ENCODE data around the gene TATDN3.

Gene TATDN3

GRCh38 chr1:212782422-212783154 is 9.1 kb upstream of the TATDN3 start:
- DNase-seq (ENCODE audit: low spot score) = no peak
- in situ Hi-C loops (cut with MboI; ENCODE audit: low sequenced_read_pairs, unreplicated experiment) = loop anchor here (10.0 kb wide), 1 partner anchor 108 kb away; no protein-coding TSS in a partner anchor
- TF ChIP-seq, protein P1, sequence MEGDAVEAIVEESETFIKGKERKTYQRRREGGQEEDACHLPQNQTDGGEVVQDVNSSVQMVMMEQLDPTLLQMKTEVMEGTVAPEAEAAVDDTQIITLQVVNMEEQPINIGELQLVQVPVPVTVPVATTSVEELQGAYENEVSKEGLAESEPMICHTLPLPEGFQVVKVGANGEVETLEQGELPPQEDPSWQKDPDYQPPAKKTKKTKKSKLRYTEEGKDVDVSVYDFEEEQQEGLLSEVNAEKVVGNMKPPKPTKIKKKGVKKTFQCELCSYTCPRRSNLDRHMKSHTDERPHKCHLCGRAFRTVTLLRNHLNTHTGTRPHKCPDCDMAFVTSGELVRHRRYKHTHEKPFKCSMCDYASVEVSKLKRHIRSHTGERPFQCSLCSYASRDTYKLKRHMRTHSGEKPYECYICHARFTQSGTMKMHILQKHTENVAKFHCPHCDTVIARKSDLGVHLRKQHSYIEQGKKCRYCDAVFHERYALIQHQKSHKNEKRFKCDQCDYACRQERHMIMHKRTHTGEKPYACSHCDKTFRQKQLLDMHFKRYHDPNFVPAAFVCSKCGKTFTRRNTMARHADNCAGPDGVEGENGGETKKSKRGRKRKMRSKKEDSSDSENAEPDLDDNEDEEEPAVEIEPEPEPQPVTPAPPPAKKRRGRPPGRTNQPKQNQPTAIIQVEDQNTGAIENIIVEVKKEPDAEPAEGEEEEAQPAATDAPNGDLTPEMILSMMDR (IDR thresholded peaks at IDR 0.05; ENCODE audit: borderline replicate concordance, control extremely low read depth, extremely low read depth, insufficient read depth, missing control alignments) = peak; percentile 54

DNA sequence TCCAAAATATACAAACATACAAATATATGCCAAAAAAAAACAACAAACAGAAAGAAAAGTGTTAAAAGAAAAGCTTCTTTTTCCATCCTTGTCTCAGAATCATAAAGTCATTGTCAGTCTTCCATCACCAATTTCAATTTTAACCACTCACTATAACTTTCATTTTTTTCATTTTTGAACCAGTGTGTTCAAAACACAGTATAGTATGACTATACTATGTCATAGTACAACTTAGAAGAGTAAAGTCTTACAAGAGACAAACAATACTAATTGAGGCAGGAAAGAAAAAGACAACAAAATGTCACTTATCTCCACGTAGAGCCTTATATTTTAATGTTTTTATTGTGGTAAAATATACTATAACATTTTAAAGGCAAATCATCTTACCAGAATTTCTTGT is 7.7 kb upstream of the TATDN3 start:
- TF ChIP-seq, protein P1 (IDR thresholded peaks at IDR 0.05; ENCODE audit: borderline replicate concordance, control extremely low read depth, extremely low read depth, insufficient read depth, missing control alignments) = no peak
- no peak for DNase-seq (ENCODE audit: low spot score)
- in situ Hi-C loops (cut with MboI; ENCODE audit: low sequenced_read_pairs, unreplicated experiment) = loop anchor here (10.0 kb wide), 1 partner anchor 109 kb away; no protein-coding TSS in a partner anchor

DNA sequence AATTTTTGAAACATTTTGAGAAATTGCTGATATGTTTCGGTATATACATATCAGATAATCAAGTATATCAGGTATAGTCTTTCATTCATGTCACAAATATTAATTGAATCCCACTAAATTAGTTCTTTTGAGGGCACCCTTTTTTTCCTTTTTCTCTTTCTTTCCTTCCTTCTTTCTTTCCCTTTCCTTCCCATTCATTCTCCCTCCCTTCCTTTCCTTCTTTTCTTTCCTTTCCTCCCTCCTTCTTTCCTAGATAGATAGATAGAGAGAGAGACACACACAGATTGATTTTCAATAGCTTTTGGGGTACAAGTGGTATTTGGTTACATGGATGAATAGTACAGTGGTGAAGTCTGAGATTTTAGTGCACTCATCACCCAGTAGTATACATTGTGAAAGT is 5.8 kb upstream of the TATDN3 start:
- DNase-seq (ENCODE audit: low spot score) = no peak
- TF ChIP-seq, protein P1 (IDR thresholded peaks at IDR 0.05; ENCODE audit: borderline replicate concordance, control extremely low read depth, extremely low read depth, insufficient read depth, missing control alignments) = no peak
- in situ Hi-C loops (cut with MboI; ENCODE audit: low sequenced_read_pairs, unreplicated experiment) = loop anchor here (10.0 kb wide), 1 partner anchor 111 kb away; no protein-coding TSS in a partner anchor

GRCh38 chr1:212791261-212791675 is 426 bp upstream of the TATDN3 start:
- in situ Hi-C loops (cut with MboI; ENCODE audit: low sequenced_read_pairs, unreplicated experiment) = no loop called here
- DNase-seq (ENCODE audit: low spot score) = no peak

DNA sequence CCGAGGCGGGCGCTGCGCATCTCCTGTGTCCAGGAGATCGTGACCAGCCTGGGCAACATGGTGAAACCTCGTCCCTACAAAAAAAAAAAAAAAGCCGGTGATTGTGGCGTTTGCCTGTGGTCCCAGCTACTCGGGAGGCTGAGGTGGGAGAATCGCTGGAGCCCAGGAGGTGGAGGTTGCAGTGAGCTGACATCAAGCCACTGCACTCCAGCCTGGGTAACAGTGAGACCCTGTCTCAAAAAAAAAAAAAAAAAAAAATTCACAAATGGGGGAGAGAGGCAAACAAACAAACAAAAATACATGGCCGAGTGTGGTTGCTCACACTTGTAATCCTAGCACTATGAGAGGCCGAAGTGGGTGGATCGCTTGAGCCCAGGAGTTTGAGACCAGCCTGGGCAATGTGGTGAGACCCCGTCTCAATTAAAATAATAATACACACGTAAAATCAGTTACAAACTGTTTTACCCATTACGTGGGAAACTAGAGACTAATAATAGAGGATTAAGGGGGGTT is 758 bp downstream of the TATDN3 start:
- TF ChIP-seq, protein P1 (IDR thresholded peaks at IDR 0.05; ENCODE audit: borderline replicate concordance, control extremely low read depth, extremely low read depth, insufficient read depth, missing control alignments) = no peak
- in situ Hi-C loops (cut with MboI; ENCODE audit: low sequenced_read_pairs, unreplicated experiment) = no loop called here
- no peak for DNase-seq (ENCODE audit: low spot score)

More at GRCh38 chr1:212791261-212791675, 426 bp upstream of the TATDN3 start:
- TF ChIP-seq, protein P1 (IDR thresholded peaks at IDR 0.05; ENCODE audit: borderline replicate concordance, control extremely low read depth, extremely low read depth, insufficient read depth, missing control alignments) = no peak

GRCh38 chr1:212794561-212795014 is 2.9 kb downstream of the TATDN3 start:
- in situ Hi-C loops (cut with MboI; ENCODE audit: low sequenced_read_pairs, unreplicated experiment) = no loop called here
- TF ChIP-seq, protein P1 (IDR thresholded peaks at IDR 0.05; ENCODE audit: borderline replicate concordance, control extremely low read depth, extremely low read depth, insufficient read depth, missing control alignments) = no peak
- DNase-seq (ENCODE audit: low spot score) = peak; percentile 77

Data from GM13976 (cell line).